DOHH2 (cell line): Measurements from ENCODE around the gene SLFN13.

Source experiments
- CTCF ChIP-seq: fragments of 200-600 bp; sonication (generic); IDR thresholded peaks from one replicate; pipeline ENCODE4 v1.5.1; 2014; ENCODE audit warnings: antibody characterized with exemption, mild to moderate bottlenecking, low read depth, low read length; ENCODE audit not compliant: poor library complexity, severe bottlenecking
- EZH2phosphoT487 ChIP-seq: fragments of 200-600 bp; sonication (generic); IDR thresholded peaks from 2 replicates; pipeline ENCODE4 v1.6.1; 2017; ENCODE audit warnings: borderline replicate concordance, mild to moderate bottlenecking, antibody characterized with exemption, low read length, moderate library complexity, mixed read lengths

DNA sequence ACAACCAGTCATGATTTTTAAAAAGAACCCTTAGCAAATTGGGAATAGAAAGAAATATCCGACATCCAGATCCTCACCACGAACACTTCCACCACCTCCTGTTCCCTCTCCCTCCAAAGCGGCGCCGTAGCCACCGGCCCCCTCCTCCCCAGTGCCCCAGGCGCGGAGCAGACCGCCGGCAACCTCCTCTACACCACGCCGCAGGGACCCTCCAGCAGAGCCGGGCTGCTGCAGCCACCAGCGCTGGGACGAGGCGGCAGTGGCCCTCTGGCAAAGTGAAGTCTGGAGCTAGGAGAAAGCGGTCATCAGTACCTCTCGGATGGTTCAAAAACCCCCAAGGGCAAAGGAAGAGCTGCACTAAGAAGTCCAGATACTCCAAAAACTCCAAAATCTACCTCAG, 41.4 kb upstream of the SLFN13 start:
- TF ChIP-seq CTCF = no peak
- no peak for TF ChIP-seq EZH2phosphoT487
